ENCODE measurements around the gene SP140. TPM values are rescaled to one million over a fixed set of nuclear protein-coding genes. Genes with fewer than 3 reads are reported as not detected.

Gene SP140
- 0.29 and 0.36 TPM in 2 replicates for polyA plus RNA-seq (2011; rRNA removed)
- not detected in 2 replicates for polyA minus RNA-seq (2011; rRNA and poly(A)+ RNA removed)

DNA sequence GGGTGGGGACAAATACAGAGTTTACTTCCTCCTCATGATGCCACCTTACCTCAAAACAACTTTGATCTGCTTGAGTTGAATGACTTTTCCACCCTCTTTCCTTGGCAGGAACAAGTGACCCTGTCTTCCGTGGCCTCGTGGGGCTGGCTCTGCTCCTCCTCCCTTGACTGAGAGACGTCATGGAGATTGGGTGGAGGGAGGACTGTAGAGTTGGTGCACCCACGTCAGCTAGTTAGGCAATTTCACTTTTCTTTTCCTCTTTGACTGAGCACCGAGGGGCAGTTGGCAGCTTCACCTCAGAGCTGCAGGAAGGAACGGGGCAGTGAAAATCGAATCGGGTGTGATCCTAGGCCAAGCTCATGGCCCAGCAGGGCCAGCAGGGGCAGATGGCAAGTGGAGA is at the start of gene SP140:
Gene SP140 (plus strand): TSS at position 251 of the 400 bp plus-strand sequence. CDS start 109 bp downstream, at position 360.
- TF ChIP-seq, protein P1, sequence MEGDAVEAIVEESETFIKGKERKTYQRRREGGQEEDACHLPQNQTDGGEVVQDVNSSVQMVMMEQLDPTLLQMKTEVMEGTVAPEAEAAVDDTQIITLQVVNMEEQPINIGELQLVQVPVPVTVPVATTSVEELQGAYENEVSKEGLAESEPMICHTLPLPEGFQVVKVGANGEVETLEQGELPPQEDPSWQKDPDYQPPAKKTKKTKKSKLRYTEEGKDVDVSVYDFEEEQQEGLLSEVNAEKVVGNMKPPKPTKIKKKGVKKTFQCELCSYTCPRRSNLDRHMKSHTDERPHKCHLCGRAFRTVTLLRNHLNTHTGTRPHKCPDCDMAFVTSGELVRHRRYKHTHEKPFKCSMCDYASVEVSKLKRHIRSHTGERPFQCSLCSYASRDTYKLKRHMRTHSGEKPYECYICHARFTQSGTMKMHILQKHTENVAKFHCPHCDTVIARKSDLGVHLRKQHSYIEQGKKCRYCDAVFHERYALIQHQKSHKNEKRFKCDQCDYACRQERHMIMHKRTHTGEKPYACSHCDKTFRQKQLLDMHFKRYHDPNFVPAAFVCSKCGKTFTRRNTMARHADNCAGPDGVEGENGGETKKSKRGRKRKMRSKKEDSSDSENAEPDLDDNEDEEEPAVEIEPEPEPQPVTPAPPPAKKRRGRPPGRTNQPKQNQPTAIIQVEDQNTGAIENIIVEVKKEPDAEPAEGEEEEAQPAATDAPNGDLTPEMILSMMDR (IDR thresholded peaks at IDR 0.05; ENCODE audit: insufficient read depth, low read depth, low read length): no peak

DNA sequence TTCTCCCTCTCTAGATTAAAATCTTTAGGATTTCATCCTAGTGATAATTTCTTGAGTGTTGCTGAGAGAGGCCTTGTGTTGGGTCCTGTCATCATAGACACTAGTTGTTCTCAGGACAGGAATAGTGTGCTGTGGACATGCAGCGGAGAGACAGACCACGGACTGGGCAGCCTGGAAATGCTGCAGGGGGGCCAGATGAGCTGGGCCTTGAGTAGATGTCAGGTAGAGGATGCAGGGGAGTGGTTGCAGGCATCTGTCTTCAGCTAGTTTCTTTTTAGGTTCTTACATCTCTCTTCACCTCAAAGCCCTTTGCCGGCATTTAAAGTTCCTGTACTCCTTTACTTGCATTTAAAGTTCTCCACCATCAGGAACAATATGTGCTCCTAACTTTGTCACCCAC is 48.5 kb upstream of the SP140 start:
- TF ChIP-seq, protein P1 (IDR thresholded peaks at IDR 0.05; ENCODE audit: insufficient read depth, low read depth, low read length): no peak
- ChIA-PET POLR2A (no interaction called here), CTCF (interaction anchor here (1.0 to 1.3 kb wide), 2 partner anchors 15 to 17 kb away, joined by 3 to 4 read pairs; no protein-coding TSS in a partner anchor)
- no peak for DNase-seq (ENCODE audit: low read depth)
- 0 out of 2 replicates have a peak, but pooled peaks cover 1% of the 10 kb centered on the region for H3K36me3 ChIP-seq (ENCODE audit: control insufficient read depth, insufficient read depth, low read length)
- H3K27me3 ChIP-seq (ENCODE audit: control insufficient read depth, insufficient read depth, low read length): no peaks in the 10 kb centered on the region
- no peak overlapping the region for H3K4me3 ChIP-seq (ENCODE audit: low read depth, low read length)

More for the DNA sequence above, at the start of gene SP140:
- Histone ChIP-seq H3K27me3 (ENCODE audit: control insufficient read depth, insufficient read depth, low read length) (no peaks in the 10 kb centered on the region), H3K4me3 (ENCODE audit: low read depth, low read length) (no peak within 1 kb of the TSS), H3K36me3 (ENCODE audit: control insufficient read depth, insufficient read depth, low read length) (no peaks in the 10 kb centered on the region)
- DNase-seq (ENCODE audit: low read depth): no peak
- ChIA-PET CTCF (no interaction called here), POLR2A (no interaction called here)

DNA sequence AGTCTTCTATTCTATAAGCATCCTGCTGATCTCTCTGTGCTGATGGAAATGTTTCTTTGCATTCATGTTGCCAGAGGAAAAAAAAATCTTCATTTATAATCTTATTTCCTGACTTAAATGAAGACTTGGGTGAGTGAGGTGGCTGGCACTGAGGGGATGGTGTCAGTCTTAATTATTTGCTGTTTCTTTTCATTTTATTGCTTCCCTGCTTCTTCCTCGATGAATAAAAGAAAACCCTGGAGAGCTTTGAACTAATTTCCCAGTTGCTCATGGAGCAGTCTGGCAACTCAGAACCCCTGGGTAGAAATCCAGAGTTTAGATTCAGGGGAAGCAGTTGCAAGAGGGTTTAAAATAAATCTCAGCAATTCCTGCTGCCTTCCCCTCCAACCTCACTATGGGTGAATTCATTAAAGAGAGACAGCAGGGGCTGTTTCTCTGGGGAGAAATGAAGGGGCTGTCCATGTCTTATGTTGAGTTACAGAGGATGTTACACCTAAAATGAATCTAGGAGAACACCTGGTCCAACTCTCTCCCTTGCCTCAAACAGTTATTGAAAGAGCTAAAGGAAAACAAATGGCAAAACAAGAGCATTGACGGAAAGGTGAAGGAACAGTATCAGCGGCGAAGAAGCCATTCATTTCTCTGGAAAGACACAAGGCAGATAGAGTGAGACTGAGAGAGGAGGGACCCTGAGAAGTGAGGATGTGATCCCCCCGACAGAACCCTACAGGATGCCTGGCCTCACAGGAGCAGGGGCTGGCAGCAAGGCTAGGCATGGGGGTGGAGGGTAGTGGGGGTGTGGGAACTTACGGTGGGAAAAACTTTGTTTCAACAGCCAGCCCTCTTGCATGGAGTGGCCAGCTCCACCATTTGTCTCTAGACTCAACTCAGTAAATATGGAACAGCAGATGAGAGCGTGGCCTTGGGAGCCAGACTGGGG is 46.7 kb upstream of the SP140 start:
- no peak overlapping the region for H3K4me3 ChIP-seq (ENCODE audit: low read depth, low read length)
- no peaks in the 10 kb centered on the region for H3K27me3 ChIP-seq (ENCODE audit: control insufficient read depth, insufficient read depth, low read length)
- DNase-seq (ENCODE audit: low read depth): no peak
- 0 out of 2 replicates have a peak, but pooled peaks cover 1% of the 10 kb centered on the region for H3K36me3 ChIP-seq (ENCODE audit: control insufficient read depth, insufficient read depth, low read length)
- POLR2A ChIA-PET: interaction anchor here (0.6 kb wide), 1 partner anchor 363 kb away, joined by 3 read pairs; no protein-coding TSS in a partner anchor
- CTCF ChIA-PET: no interaction called here
- TF ChIP-seq, protein P1 (IDR thresholded peaks at IDR 0.05; ENCODE audit: insufficient read depth, low read depth, low read length): no peak

DNA sequence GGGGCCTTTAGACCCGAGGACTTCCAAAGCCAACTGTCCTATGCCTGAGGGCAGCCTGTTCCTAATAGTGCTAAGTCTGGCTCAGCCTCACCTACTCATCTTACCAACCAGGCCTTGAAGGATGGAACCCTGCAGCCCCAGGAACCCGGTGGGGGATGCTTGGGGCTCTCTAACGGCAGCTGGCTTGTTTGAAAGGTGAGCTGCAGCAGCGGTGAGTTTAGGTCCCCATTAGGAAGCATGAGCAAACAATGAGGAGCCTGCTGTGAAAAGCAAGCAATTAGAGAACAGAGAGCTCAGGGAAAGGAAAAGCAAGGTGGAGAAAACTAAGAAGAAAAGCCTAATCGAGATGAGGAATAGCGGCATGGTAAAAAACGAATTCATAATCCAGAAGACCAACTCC is 45.6 kb upstream of the SP140 start:
- POLR2A ChIA-PET: no interaction called here
- H3K27me3 ChIP-seq (ENCODE audit: control insufficient read depth, insufficient read depth, low read length): no peaks in the 10 kb centered on the region
- no peak for DNase-seq (ENCODE audit: low read depth)
- no peak overlapping the region for H3K4me3 ChIP-seq (ENCODE audit: low read depth, low read length)
- TF ChIP-seq, protein P1 (IDR thresholded peaks at IDR 0.05; ENCODE audit: insufficient read depth, low read depth, low read length): no peak
- CTCF ChIA-PET: interaction anchor here (0.8 kb wide), 1 partner anchor 18 kb away, joined by 3 read pairs; no protein-coding TSS in a partner anchor
- H3K36me3 ChIP-seq (ENCODE audit: control insufficient read depth, insufficient read depth, low read length): 0 out of 2 replicates have a peak, but pooled peaks cover 1% of the 10 kb centered on the region

DNA sequence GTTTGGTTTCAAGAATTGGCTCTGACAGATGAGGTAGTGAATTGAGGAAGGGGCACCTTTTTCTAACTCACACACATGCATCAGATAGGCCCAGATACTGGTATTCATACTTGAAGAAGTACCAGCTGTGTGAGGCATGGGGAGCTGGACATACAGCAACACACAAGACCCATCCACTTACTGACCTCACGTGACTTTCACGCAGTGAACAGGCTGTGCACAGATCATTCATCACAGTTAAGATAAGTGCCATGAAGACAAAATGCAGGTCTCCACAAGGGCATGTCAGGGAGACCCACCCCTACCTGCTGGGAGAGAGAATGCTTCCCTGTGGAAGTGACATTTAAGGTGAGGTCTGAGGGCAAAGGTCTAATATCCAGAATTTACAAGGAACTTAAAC is 44.3 kb upstream of the SP140 start:
- TF ChIP-seq, protein P1 (IDR thresholded peaks at IDR 0.05; ENCODE audit: insufficient read depth, low read depth, low read length): no peak
- ChIA-PET CTCF (no interaction called here), POLR2A (no interaction called here)
- H3K4me3 ChIP-seq (ENCODE audit: low read depth, low read length): no peak overlapping the region
- H3K27me3 ChIP-seq (ENCODE audit: control insufficient read depth, insufficient read depth, low read length): no peaks in the 10 kb centered on the region
- 0 out of 2 replicates have a peak, but pooled peaks cover 1% of the 10 kb centered on the region for H3K36me3 ChIP-seq (ENCODE audit: control insufficient read depth, insufficient read depth, low read length)
- no peak for DNase-seq (ENCODE audit: low read depth)
